ENCODE measurements around the gene SPRTN. TPM values are rescaled to one million over a fixed set of nuclear protein-coding genes. Genes with fewer than 3 reads are reported as not detected.

Gene SPRTN
- total and polyA plus RNA-seq, 2 experiments from 2014 or later, result 7.5 to 12.5 TPM

DNA sequence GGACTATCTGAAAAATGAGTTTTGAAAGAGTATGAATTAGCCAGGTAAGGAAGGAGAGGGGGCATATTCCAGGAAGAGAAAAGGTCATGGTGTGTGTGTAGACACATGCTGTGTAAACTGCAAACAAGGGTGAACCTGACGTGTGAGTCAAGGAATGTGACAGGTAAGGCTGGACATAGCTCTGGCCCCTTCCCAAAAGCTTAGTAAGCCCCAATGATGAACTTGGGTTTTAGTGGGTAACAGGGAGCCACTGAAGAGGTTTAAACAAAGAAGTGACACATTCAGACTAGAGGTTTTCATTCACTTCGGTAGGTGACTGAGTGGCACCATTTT is 47.3 kb downstream of the SPRTN start:
- H4K20me1 ChIP-seq (ENCODE audit: insufficient read depth, poor library complexity, severe bottlenecking), result peaks cover 23% of the 10 kb centered on the region
- no peak overlapping the region for H2AFZ ChIP-seq
- WGBS (ENCODE audit: low lambda C conversion rate, missing lambda C conversion rate), result 68% methylated on average over 2 of the region's 2 CpGs
- H3K4me1 ChIP-seq (ENCODE audit: insufficient read depth), result peaks cover 12% of the 10 kb centered on the region
- peak overlapping the region; percentile 64 for H3K27ac ChIP-seq
- H3K27me3 ChIP-seq, result no peaks in the 10 kb centered on the region
- no peaks in the 10 kb centered on the region for H3K9me2 ChIP-seq (replicated peaks; ENCODE audit: insufficient read depth)
- TF ChIP-seq, protein P1, sequence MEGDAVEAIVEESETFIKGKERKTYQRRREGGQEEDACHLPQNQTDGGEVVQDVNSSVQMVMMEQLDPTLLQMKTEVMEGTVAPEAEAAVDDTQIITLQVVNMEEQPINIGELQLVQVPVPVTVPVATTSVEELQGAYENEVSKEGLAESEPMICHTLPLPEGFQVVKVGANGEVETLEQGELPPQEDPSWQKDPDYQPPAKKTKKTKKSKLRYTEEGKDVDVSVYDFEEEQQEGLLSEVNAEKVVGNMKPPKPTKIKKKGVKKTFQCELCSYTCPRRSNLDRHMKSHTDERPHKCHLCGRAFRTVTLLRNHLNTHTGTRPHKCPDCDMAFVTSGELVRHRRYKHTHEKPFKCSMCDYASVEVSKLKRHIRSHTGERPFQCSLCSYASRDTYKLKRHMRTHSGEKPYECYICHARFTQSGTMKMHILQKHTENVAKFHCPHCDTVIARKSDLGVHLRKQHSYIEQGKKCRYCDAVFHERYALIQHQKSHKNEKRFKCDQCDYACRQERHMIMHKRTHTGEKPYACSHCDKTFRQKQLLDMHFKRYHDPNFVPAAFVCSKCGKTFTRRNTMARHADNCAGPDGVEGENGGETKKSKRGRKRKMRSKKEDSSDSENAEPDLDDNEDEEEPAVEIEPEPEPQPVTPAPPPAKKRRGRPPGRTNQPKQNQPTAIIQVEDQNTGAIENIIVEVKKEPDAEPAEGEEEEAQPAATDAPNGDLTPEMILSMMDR (IDR thresholded peaks at IDR 0.05; ENCODE audit: poor library complexity), result no peak
- TF ChIP-seq EZH2 (IDR thresholded peaks at IDR 0.05; ENCODE audit: borderline replicate concordance) (no peak), EZH2phosphoT487 (IDR thresholded peaks at IDR 0.05; ENCODE audit: low read depth, severe bottlenecking, unreplicated experiment) (no peak)
- peak; percentile 28 for DNase-seq (ENCODE audit: low spot score)
- no peak overlapping the region for H3K4me3 ChIP-seq
- H3K36me3 ChIP-seq (replicated peaks; ENCODE audit: insufficient read depth, low read depth), result no peaks in the 10 kb centered on the region
- H3K79me2 ChIP-seq, result peaks cover 94% of the 10 kb centered on the region
- H3K9me3 ChIP-seq (ENCODE audit: low read depth), result no peaks in the 10 kb centered on the region
- no peak overlapping the region for H3K4me2 ChIP-seq

DNA sequence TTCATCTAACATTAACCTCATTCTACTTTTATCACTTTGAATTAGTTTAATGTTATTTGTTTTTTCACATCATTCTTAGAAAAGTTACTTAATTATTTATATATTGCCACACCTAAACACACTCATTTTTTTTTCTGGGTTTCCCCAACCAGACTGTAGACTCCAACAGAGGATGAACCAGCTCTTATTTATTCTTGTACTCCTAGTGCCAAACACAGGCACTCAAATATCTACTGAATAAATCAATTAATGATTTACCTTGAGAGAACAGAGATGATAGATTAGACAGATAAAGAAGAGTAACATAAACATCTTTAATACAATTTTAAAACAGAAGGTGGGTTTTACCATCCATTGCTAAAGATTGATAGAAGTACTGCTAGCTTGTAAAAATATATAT is 48.4 kb downstream of the SPRTN start:
- Histone ChIP-seq H2AFZ (no peak overlapping the region), H3K36me3 (replicated peaks; ENCODE audit: insufficient read depth, low read depth) (no peaks in the 10 kb centered on the region), H3K27ac (no peak overlapping the region), H3K4me1 (ENCODE audit: insufficient read depth) (peaks cover 12% of the 10 kb centered on the region), H3K4me2 (no peak overlapping the region), H3K4me3 (no peak overlapping the region), H3K79me2 (peaks cover 94% of the 10 kb centered on the region), H4K20me1 (ENCODE audit: insufficient read depth, poor library complexity, severe bottlenecking) (peaks cover 21% of the 10 kb centered on the region), H3K9me2 (replicated peaks; ENCODE audit: insufficient read depth) (no peaks in the 10 kb centered on the region), H3K27me3 (no peaks in the 10 kb centered on the region), H3K9me3 (ENCODE audit: low read depth) (no peaks in the 10 kb centered on the region)
- DNase-seq (ENCODE audit: low spot score), result no peak
- TF ChIP-seq EZH2phosphoT487 (IDR thresholded peaks at IDR 0.05; ENCODE audit: low read depth, severe bottlenecking, unreplicated experiment), result no peak
- TF ChIP-seq, protein P1 (IDR thresholded peaks at IDR 0.05; ENCODE audit: poor library complexity), result no peak
- no peak for TF ChIP-seq EZH2 (IDR thresholded peaks at IDR 0.05; ENCODE audit: borderline replicate concordance)

DNA sequence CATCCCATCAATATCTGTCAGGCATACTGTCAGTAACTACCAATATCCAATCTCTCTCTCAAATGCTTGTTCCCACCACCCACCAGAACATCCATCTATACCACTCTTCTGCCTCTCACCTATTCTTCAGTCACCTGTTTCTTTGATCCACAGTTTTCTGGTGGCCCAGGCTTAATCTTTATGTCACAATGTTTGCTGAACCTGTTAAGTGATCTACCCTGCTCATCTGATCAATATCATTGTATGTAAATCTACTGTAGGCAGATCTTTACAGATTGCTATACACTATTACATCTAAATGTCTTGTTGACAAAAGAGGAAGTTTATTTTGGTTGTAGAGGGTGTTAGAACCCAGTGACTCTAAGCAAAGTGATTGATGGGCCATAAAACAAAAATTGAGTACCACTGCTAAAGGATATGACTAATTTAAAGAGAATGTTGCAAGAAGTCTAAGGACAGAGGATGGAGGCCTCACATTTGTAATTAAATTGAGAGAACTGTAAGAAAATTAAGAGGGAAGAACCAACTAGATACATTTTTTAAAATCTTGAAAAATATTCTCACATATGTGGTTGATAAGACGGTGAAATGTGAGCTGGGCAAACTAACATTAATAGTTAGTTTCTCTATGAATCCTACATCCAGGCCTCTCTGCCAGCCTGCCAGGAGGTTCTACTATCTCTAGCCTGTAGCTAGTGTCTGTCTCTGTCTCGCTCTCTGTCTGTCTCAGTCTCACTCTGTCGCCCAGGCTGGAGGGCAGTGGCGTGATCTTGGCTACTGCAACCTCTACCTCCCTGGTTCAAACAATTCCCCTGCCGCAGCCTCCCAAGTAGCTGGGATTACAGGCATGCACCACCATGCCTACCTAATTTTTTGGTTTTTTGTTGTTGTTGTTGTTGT is 49.9 kb downstream of the SPRTN start:
- Histone ChIP-seq H4K20me1 (ENCODE audit: insufficient read depth, poor library complexity, severe bottlenecking) (peaks cover 16% of the 10 kb centered on the region), H3K27ac (no peak overlapping the region), H3K9me2 (replicated peaks; ENCODE audit: insufficient read depth) (no peaks in the 10 kb centered on the region), H3K4me2 (no peak overlapping the region), H3K4me1 (ENCODE audit: insufficient read depth) (peaks cover 11% of the 10 kb centered on the region), H3K79me2 (peaks cover 96% of the 10 kb centered on the region), H3K9me3 (ENCODE audit: low read depth) (no peaks in the 10 kb centered on the region), H3K27me3 (no peaks in the 10 kb centered on the region), H3K36me3 (replicated peaks; ENCODE audit: insufficient read depth, low read depth) (no peaks in the 10 kb centered on the region), H3K4me3 (no peak overlapping the region), H2AFZ (no peak overlapping the region)
- no peak for DNase-seq (ENCODE audit: low spot score)
- WGBS (ENCODE audit: low lambda C conversion rate, missing lambda C conversion rate), result 95% methylated on average over 5 of the region's 5 CpGs
- TF ChIP-seq, protein P1 (IDR thresholded peaks at IDR 0.05; ENCODE audit: poor library complexity), result no peak
- TF ChIP-seq EZH2 (IDR thresholded peaks at IDR 0.05; ENCODE audit: borderline replicate concordance) (no peak), EZH2phosphoT487 (IDR thresholded peaks at IDR 0.05; ENCODE audit: low read depth, severe bottlenecking, unreplicated experiment) (no peak)

Data from hepatocyte (in vitro differentiated cells).